PC-3 (cell line): Measurements from ENCODE around the gene PSEN2. TPM values are rescaled to one million over a fixed set of nuclear protein-coding genes. Genes with fewer than 3 reads are reported as not detected.
A peak's percentile ranks its signal among the peaks of the same experiment; 100 is the strongest.

Experiments
- ATAC-seq: fragments of 200-7000 bp; cut with Tn5 transposase; 2 replicates; pipeline ENCODE4 v1.9.1; 2020; ENCODE audit warnings: mild to moderate bottlenecking, moderate library complexity
- BruUV-seq: library from RNA; stranded (reverse); fragments of 400-500 nt; replicated peaks from 2 replicates; lab custom pipeline; 2021; lab: Mats Ljungman, UMichigan
- CTCF ChIA-PET: fragments of 300-600 bp; sonication (Branson Sonifier 250); formaldehyde crosslinking; loops from one replicate; lab custom pipeline; 2022; ENCODE audit warnings: antibody characterized with exemption; lab: Charles Lee
- POLR2A ChIA-PET: fragments of 300-600 bp; sonication (Branson Sonifier 250); formaldehyde crosslinking; loops from one replicate; lab custom pipeline; 2022; ENCODE audit warnings: antibody characterized with exemption; ENCODE audit not compliant: unreplicated experiment; lab: Charles Lee
- DNase-seq: peaks from one replicate; pipeline ENCODE4 v3.0.0-alpha.2; 2015
- H2AFZ ChIP-seq: fragments of 300-600 bp; sonication (generic); 2 replicates; pipeline ENCODE4 v1.6.0; 2016; ENCODE audit warnings: antibody characterized with exemption, low read length
- H3F3A ChIP-seq: fragments of 300-600 bp; sonication (generic); one replicate; pipeline ENCODE4 v1.6.0; 2017; ENCODE audit warnings: antibody characterized with exemption, low read length, control low read depth, mild to moderate bottlenecking; ENCODE audit not compliant: unreplicated experiment
- H3K27ac ChIP-seq: fragments of 300-600 bp; sonication (generic); 2 replicates; pipeline ENCODE4 v1.5.1; 2016; ENCODE audit warnings: mild to moderate bottlenecking, low read length
- H3K27me3 ChIP-seq: fragments of 300-600 bp; sonication (generic); 2 replicates; pipeline ENCODE4 v1.6.1; 2016; ENCODE audit warnings: low read length, mixed read lengths
- H3K36me3 ChIP-seq: fragments of 300-600 bp; sonication (generic); 2 replicates; pipeline ENCODE4 v1.6.1; 2016; ENCODE audit warnings: low read depth, mixed run types, low read length, mixed read lengths
- H3K4me1 ChIP-seq: fragments of 300-600 bp; sonication (generic); 2 replicates; pipeline ENCODE4 v1.5.1; 2016; ENCODE audit warnings: low read length; ENCODE audit not compliant: insufficient read depth
- H3K4me2 ChIP-seq: fragments of 300-600 bp; sonication (generic); 2 replicates; pipeline ENCODE4 v1.6.0; 2016; ENCODE audit warnings: low read length
- H3K4me3 ChIP-seq: fragments of 300-600 bp; sonication (generic); 2 replicates; pipeline ENCODE4 v1.5.1; 2016; ENCODE audit warnings: mild to moderate bottlenecking, low read length, mixed read lengths
- H3K79me2 ChIP-seq: fragments of 300-600 bp; sonication (generic); 2 replicates; pipeline ENCODE4 v1.6.1; 2017; ENCODE audit warnings: low read length, mixed read lengths
- H3K9ac ChIP-seq: fragments of 300-600 bp; sonication (generic); 2 replicates; pipeline ENCODE4 v1.6.0; 2016; ENCODE audit warnings: mild to moderate bottlenecking, low read length
- H3K9me2 ChIP-seq: fragments of 300-600 bp; sonication (generic); replicated peaks from 2 replicates; pipeline ENCODE4 v1.6.1; 2016; ENCODE audit warnings: mixed run types, low read length, mixed read lengths
- H3K9me3 ChIP-seq: fragments of 300-600 bp; sonication (generic); 2 replicates; pipeline ENCODE4 v1.6.1; 2016; ENCODE audit warnings: low read length, mixed read lengths
- H4K20me1 ChIP-seq: fragments of 300-600 bp; sonication (generic); 2 replicates; pipeline ENCODE4 v1.6.1; 2016; ENCODE audit warnings: low read length, mixed read lengths
- EZH2 ChIP-seq: fragments of 300-600 bp; sonication (generic); IDR thresholded peaks from one replicate; pipeline ENCODE4 v1.6.1; 2017; ENCODE audit warnings: antibody characterized with exemption, mild to moderate bottlenecking, low read length; ENCODE audit not compliant: unreplicated experiment
- EZH2phosphoT487 ChIP-seq: fragments of 300-600 bp; sonication (generic); IDR thresholded peaks from 2 replicates; pipeline ENCODE4 v1.6.1; 2018; ENCODE audit warnings: mild to moderate bottlenecking, antibody characterized with exemption, low read length, borderline replicate concordance
- intact Hi-C: fragments of 100-400 bp; cut with micrococcal nuclease; formaldehyde crosslinking; loops from 2 replicates; pipeline ENCODE4 v1.9.0; 2023
- total RNA-seq: library from RNA; depleted of rRNA; stranded (reverse); fragments of >200 nt; gene quantifications from 2 replicates; pipeline ENCODE4 v1.2.3, GENCODE V29; 2014
- TF ChIP-seq, protein P1 (sequence below): fragments of 300-600 bp; sonication (generic); conservative IDR thresholded peaks from 2 replicates; pipeline ENCODE4 v1.5.1; 2017; ENCODE audit warnings: antibody characterized with exemption, low read depth, mild to moderate bottlenecking, low read length

Gene PSEN2
- total RNA-seq, 1 experiment from 2014 or later, result 85.3 TPM

DNA sequence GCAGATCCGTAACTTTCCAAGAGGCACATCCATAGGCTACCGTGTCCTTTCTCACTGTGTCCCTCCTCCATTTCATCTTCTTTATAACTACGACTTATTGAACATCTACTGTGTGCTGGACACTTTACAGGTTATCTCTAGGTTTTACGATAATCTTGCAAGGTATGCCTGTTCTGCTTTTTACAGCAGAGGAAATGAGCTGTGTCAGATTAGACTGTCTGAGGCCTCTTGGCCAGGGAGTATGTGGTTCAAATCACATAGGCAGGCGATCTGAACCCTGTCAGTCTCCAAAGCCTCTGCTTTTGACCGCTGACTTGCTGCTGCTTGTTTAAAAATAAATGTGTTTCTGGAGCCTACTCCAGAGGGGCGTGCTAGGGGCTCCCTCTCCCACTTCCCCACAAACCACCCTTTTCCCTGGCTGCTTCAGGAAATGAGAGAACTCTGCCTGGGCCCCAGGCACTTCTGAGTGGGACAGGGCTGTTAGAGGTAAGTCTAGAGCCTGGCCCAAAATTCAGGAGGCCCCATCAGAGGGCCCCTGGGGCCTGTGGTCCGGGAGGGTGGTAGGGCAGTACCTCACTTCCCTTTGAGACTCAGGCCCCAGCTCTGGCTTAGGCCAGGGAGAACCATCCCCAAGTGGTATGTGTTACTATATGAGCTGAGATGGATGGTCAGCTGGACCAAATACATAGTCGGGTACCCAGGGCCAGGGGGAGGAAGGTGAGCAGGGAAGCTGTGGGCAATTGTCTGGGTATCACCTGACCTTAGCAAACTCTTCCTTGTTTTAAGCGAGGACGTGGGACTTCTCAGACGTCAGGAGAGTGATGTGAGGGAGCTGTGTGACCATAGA is 4.4 kb downstream of the PSEN2 start:
- H3K27me3 ChIP-seq, result no peaks in the 10 kb centered on the region
- peaks cover 7% of the 10 kb centered on the region; the same call in 1 of the 2 replicates for H4K20me1 ChIP-seq
- H3K4me2 ChIP-seq, result no peak overlapping the region
- TF ChIP-seq, protein P1, sequence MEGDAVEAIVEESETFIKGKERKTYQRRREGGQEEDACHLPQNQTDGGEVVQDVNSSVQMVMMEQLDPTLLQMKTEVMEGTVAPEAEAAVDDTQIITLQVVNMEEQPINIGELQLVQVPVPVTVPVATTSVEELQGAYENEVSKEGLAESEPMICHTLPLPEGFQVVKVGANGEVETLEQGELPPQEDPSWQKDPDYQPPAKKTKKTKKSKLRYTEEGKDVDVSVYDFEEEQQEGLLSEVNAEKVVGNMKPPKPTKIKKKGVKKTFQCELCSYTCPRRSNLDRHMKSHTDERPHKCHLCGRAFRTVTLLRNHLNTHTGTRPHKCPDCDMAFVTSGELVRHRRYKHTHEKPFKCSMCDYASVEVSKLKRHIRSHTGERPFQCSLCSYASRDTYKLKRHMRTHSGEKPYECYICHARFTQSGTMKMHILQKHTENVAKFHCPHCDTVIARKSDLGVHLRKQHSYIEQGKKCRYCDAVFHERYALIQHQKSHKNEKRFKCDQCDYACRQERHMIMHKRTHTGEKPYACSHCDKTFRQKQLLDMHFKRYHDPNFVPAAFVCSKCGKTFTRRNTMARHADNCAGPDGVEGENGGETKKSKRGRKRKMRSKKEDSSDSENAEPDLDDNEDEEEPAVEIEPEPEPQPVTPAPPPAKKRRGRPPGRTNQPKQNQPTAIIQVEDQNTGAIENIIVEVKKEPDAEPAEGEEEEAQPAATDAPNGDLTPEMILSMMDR, result no peak
- TF ChIP-seq EZH2phosphoT487 (no peak), EZH2 (no peak)
- intact Hi-C loops, result loop anchor here (5.0 kb wide), 1 partner anchor 477 kb away; no protein-coding TSS in a partner anchor
- no peak overlapping the region for H3K27ac ChIP-seq
- no peaks in the 10 kb centered on the region for H3K9me3 ChIP-seq
- ATAC-seq (no peak), DNase-seq (no peak)
- ChIA-PET CTCF (interaction anchor here (0.6 to 0.7 kb wide), 2 partner anchors 66 to 305 kb away, joined by 3 read pairs; no protein-coding TSS in a partner anchor), POLR2A (no interaction called here)
- no peak overlapping the region for H3K9ac ChIP-seq
- H2AFZ ChIP-seq, result no peak overlapping the region
- H3K4me1 ChIP-seq, result peaks cover 32% of the 10 kb centered on the region
- no peak overlapping the region for H3K4me3 ChIP-seq
- no peaks in the 10 kb centered on the region for H3F3A ChIP-seq
- H3K36me3 ChIP-seq, result no peaks in the 10 kb centered on the region; the same call in 1 of the 2 replicates
- BruUV-seq, result no TSS peak
- H3K79me2 ChIP-seq, result peaks cover 32% of the 10 kb centered on the region
- H3K9me2 ChIP-seq, result no peaks in the 10 kb centered on the region

DNA sequence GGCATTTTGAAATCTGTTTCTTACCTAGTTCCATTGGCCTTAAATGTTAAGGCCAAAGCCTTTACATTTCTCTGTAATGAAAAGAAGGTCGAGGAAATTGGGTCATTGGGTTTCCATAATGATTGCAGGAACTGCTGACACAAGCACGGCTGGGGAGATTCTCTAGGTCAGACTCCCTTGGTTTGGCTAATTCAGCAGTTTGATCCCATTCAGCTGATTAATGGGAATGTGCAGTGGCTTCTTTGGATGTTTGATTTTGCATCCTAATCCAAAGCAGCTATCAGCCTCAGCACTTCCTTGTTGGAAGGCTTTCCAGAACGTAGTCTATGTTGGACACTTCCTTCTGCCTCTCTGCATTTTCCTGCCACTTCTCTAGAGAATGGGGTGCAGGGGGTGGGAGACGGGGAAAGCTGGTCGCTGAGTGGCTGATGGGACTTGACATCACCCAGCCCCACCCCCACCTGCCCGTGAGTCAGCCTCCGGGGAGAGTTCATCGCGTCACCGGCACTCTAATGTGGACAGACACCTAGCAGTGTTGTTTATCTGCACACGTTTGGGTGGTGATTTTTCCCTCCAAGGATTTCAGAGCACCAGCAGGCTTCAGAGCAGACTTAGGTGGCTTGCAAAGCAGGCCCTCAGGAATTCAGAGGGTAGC is 5.4 kb downstream of the PSEN2 start:
- Histone ChIP-seq H3K9ac (no peak overlapping the region), H3K9me2 (no peaks in the 10 kb centered on the region), H3K79me2 (peaks cover 31% of the 10 kb centered on the region), H3K27ac (peak overlapping the region; percentile 17), H4K20me1 (peaks cover 7% of the 10 kb centered on the region; the same call in 1 of the 2 replicates), H3F3A (no peaks in the 10 kb centered on the region), H3K27me3 (no peaks in the 10 kb centered on the region), H3K4me2 (peak overlapping the region; percentile 48), H3K9me3 (no peaks in the 10 kb centered on the region), H2AFZ (peak overlapping the region; percentile 5; the same call in 1 of the 2 replicates), H3K4me3 (no peak overlapping the region), H3K4me1 (peaks cover 28% of the 10 kb centered on the region), H3K36me3 (peaks cover 3% of the 10 kb centered on the region; the same call in 1 of the 2 replicates)
- ATAC-seq, result peak; percentile 80
- peak; percentile 84 for DNase-seq
- POLR2A ChIA-PET, result no interaction called here
- BruUV-seq, result no TSS peak
- intact Hi-C loops, result no loop called here
- CTCF ChIA-PET, result interaction anchor here (0.6 to 0.7 kb wide), 2 partner anchors 65 to 306 kb away, joined by 3 read pairs; no protein-coding TSS in a partner anchor
- TF ChIP-seq EZH2phosphoT487 (no peak), EZH2 (no peak)
- TF ChIP-seq, protein P1, result no peak
